Lower leg skin (tissue), 4 donors: Measurements from ENCODE around the gene THBS1. TPM values are rescaled to one million over a fixed set of nuclear protein-coding genes. Genes with fewer than 3 reads are reported as not detected.

Source experiments
- DNase-seq, 2 donors: peaks; one replicate each; pipeline ENCODE4 v3.0.0-alpha.2; 2019; ENCODE audit warnings: low spot score in 2 of 2
- H3K4me3 ChIP-seq: fragments of 200-600 bp; sonication (generic); 2 replicates; pipeline ENCODE4 v1.5.1; 2017; ENCODE audit warnings: mild to moderate bottlenecking, low read depth; ENCODE audit not compliant: poor library complexity, severe bottlenecking
- POLR2A ChIP-seq, 2 donors: fragments of 450-650 bp; IDR thresholded peaks; one replicate each; pipeline ENCODE4 v1.6.1; 2016 to 2017; ENCODE audit warnings: antibody characterized with exemption in 2 of 2, mild to moderate bottlenecking in 1 of 2, moderate library complexity in 1 of 2
- whole genome bisulfite sequencing, 2 donors: methylation state at CpG; one replicate each; pipeline ENCODE4 v1.1.5; 2018; 5-methylcytosine and 5-hydroxymethylcytosine counted together
- intact Hi-C: fragments of 100-400 bp; cut with DNase I; formaldehyde crosslinking; loops from one replicate; pipeline ENCODE4 v1.15.0; 2023; ENCODE audit warnings: low total_unique reads
- total RNA-seq, 4 donors: library from RNA; depleted of rRNA; stranded (reverse); fragments of >200 nt; gene quantifications; one replicate each; pipeline ENCODE4 v1.1.0, GENCODE V29; 2016
- TF ChIP-seq, protein P1 (sequence below), 3 donors: fragments of 450-650 bp; IDR thresholded peaks; one replicate each; pipeline ENCODE4 v1.5.1; 2016; ENCODE audit warnings: antibody characterized with exemption in 3 of 3, mild to moderate bottlenecking in 3 of 3, moderate library complexity in 2 of 3

Gene THBS1
- total RNA-seq, 4 donors from 2014 or later = 84.7 to 158 (median 103) TPM

GRCh38 chr15:39594446-39595337 lies 13.8 kb downstream of the THBS1 start:
- intact Hi-C loops = no loop called here
- DNase-seq = no peak
- TF ChIP-seq POLR2A (IDR thresholded peaks at IDR 0.05) = no peak
- TF ChIP-seq, protein P1, sequence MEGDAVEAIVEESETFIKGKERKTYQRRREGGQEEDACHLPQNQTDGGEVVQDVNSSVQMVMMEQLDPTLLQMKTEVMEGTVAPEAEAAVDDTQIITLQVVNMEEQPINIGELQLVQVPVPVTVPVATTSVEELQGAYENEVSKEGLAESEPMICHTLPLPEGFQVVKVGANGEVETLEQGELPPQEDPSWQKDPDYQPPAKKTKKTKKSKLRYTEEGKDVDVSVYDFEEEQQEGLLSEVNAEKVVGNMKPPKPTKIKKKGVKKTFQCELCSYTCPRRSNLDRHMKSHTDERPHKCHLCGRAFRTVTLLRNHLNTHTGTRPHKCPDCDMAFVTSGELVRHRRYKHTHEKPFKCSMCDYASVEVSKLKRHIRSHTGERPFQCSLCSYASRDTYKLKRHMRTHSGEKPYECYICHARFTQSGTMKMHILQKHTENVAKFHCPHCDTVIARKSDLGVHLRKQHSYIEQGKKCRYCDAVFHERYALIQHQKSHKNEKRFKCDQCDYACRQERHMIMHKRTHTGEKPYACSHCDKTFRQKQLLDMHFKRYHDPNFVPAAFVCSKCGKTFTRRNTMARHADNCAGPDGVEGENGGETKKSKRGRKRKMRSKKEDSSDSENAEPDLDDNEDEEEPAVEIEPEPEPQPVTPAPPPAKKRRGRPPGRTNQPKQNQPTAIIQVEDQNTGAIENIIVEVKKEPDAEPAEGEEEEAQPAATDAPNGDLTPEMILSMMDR (IDR thresholded peaks at IDR 0.05) = no peak
- no peak overlapping the region for H3K4me3 ChIP-seq
- 76 to 80% methylated on average over 5 of the region's 5 CpGs for WGBS, 2 donors

- no peak overlapping the region for H3K4me3 ChIP-seq
- TF ChIP-seq POLR2A (IDR thresholded peaks at IDR 0.05) = no peak
- TF ChIP-seq, protein P1 (IDR thresholded peaks at IDR 0.05) = no peak
- WGBS, 2 donors = 86 to 88% methylated on average over 8 of the region's 8 CpGs
- intact Hi-C loops = no loop called here
- no peak for DNase-seq
Measured at GRCh38 chr15:39595338-39596221, 14.7 kb downstream of the THBS1 start.

DNA sequence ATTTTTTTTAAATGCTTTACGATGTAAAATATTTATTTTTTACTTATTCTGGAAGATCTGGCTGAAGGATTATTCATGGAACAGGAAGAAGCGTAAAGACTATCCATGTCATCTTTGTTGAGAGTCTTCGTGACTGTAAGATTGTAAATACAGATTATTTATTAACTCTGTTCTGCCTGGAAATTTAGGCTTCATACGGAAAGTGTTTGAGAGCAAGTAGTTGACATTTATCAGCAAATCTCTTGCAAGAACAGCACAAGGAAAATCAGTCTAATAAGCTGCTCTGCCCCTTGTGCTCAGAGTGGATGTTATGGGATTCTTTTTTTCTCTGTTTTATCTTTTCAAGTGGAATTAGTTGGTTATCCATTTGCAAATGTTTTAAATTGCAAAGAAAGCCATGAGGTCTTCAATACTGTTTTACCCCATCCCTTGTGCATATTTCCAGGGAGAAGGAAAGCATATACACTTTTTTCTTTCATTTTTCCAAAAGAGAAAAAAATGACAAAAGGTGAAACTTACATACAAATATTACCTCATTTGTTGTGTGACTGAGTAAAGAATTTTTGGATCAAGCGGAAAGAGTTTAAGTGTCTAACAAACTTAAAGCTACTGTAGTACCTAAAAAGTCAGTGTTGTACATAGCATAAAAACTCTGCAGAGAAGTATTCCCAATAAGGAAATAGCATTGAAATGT lies 15.6 kb downstream of the THBS1 start:
- no peak overlapping the region for H3K4me3 ChIP-seq
- TF ChIP-seq POLR2A (IDR thresholded peaks at IDR 0.05) = no peak
- TF ChIP-seq, protein P1 (IDR thresholded peaks at IDR 0.05) = no peak
- no peak for DNase-seq
- 81 to 84% methylated on average over 5 of the region's 5 CpGs for WGBS, 2 donors
- intact Hi-C loops = no loop called here

DNA sequence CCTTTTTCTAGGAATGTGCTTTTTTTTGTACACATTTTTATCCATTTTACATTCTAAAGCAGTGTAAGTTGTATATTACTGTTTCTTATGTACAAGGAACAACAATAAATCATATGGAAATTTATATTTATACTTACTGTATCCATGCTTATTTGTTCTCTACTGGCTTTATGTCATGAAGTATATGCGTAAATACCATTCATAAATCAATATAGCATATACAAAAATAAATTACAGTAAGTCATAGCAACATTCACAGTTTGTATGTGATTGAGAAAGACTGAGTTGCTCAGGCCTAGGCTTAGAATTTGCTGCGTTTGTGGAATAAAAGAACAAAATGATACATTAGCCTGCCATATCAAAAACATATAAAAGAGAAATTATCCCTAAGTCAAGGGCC lies 16.5 kb downstream of the THBS1 start:
- no peak overlapping the region for H3K4me3 ChIP-seq
- TF ChIP-seq, protein P1 (IDR thresholded peaks at IDR 0.05) = no peak
- no peak for TF ChIP-seq POLR2A (IDR thresholded peaks at IDR 0.05)
- no peak for DNase-seq
- intact Hi-C loops = no loop called here
- WGBS, 2 donors = 90 to 91% methylated on average over 2 of the region's 2 CpGs

DNA sequence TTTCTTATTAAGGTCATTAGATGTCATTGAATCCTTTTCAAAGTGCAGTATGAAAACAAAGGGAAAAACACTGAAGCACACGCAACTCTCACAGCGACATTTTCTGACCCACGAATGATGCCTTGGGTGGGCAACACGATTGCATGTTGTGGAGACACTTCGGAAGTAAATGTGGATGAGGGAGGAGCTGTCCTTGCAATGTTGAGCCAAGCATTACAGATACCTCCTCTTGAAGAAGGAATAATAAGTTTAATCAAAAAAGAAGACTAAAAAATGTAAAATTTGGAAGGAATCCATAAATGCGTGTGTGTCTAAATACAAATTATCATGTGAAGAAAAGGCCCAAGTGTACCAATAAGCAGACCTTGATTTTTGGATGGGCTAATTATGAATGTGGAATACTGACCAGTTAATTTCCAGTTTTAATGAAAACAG lies 16.9 kb downstream of the THBS1 start:
- DNase-seq = no peak
- H3K4me3 ChIP-seq = no peak overlapping the region
- intact Hi-C loops = no loop called here
- TF ChIP-seq, protein P1 (IDR thresholded peaks at IDR 0.05) = no peak
- WGBS, 2 donors = 83 to 85% methylated on average over 6 of the region's 6 CpGs
